Neural cell (in vitro differentiated cells): Measurements from ENCODE around the gene FOXP3. TPM values are rescaled to one million over a fixed set of nuclear protein-coding genes. Genes with fewer than 3 reads are reported as not detected.

Experiments
- H2AFZ ChIP-seq: fragments of 200-600, 300-800 bp; sonication (generic), shearing (Covaris generic); 2 replicates; pipeline ENCODE4 v1.6.0; 2014; ENCODE audit warnings: low read depth, mild to moderate bottlenecking, antibody characterized with exemption, low read length, moderate library complexity
- H3F3A ChIP-seq: fragments of 200-600 bp; shearing (Covaris generic); 2 replicates; pipeline ENCODE4 v1.6.1; 2016; ENCODE audit warnings: mild to moderate bottlenecking, moderate library complexity, mixed read lengths, antibody characterized with exemption, low read length; ENCODE audit not compliant: insufficient read depth, poor library complexity, severe bottlenecking
- H3K27ac ChIP-seq: fragments of 200-600, 300-800 bp; sonication (generic), shearing (Covaris generic); 2 replicates; pipeline ENCODE4 v1.5.1; 2014; ENCODE audit warnings: mild to moderate bottlenecking, low read length, moderate library complexity
- H3K27me3 ChIP-seq: fragments of 300-800, 200-600 bp; sonication (generic), shearing (Covaris generic); 2 replicates; pipeline ENCODE4 v1.6.0; 2014; ENCODE audit warnings: mild to moderate bottlenecking, low read depth, low read length, moderate library complexity; ENCODE audit not compliant: insufficient read depth
- H3K36me3 ChIP-seq: fragments of 300-800, 200-600 bp; sonication (generic), shearing (Covaris generic); 2 replicates; pipeline ENCODE4 v1.5.1; 2014; ENCODE audit warnings: mild to moderate bottlenecking, antibody characterized with exemption, low read length, moderate library complexity; ENCODE audit not compliant: insufficient read depth
- H3K4me2 ChIP-seq: fragments of 300-800, 200-600 bp; sonication (generic), shearing (Covaris generic); 2 replicates; pipeline ENCODE4 v1.6.0; 2014; ENCODE audit warnings: mild to moderate bottlenecking, low read length
- H3K4me3 ChIP-seq: fragments of 300-800, 200-600 bp; sonication (generic), shearing (Covaris generic); 2 replicates; pipeline ENCODE4 v1.5.1; 2014; ENCODE audit warnings: mild to moderate bottlenecking, low read length, moderate library complexity
- H3K79me2 ChIP-seq: fragments of 200-600 bp; shearing (Covaris generic); replicated peaks from 2 replicates; pipeline ENCODE4 v1.6.0; 2014; ENCODE audit warnings: mild to moderate bottlenecking, low read length, moderate library complexity; ENCODE audit not compliant: insufficient read depth
- H3K9ac ChIP-seq: fragments of 300-800, 200-600 bp; sonication (generic), shearing (Covaris generic); 2 replicates; pipeline ENCODE4 v1.6.1; 2016; ENCODE audit warnings: mild to moderate bottlenecking, low read length, mixed read lengths
- H3K9me2 ChIP-seq: fragments of 200-600 bp; shearing (Covaris generic); 2 replicates; pipeline ENCODE4 v1.6.1; 2016; ENCODE audit warnings: mild to moderate bottlenecking, low read length, mixed read lengths; ENCODE audit not compliant: insufficient read depth
- H3K9me3 ChIP-seq: fragments of 200-600, 300-800 bp; sonication (generic), shearing (Covaris generic); 2 replicates; pipeline ENCODE4 v1.6.1; 2016; ENCODE audit warnings: mild to moderate bottlenecking, mixed run types, low read length, moderate library complexity, mixed read lengths
- H4K20me1 ChIP-seq: fragments of 200-600 bp; shearing (Covaris generic); 2 replicates; pipeline ENCODE4 v1.6.1; 2016; ENCODE audit warnings: mild to moderate bottlenecking, mixed run types; ENCODE audit not compliant: insufficient read depth
- EP300 ChIP-seq: fragments of 450-650 bp; conservative IDR thresholded peaks from 2 replicates; pipeline ENCODE4 v1.6.1; 2014; ENCODE audit warnings: antibody characterized with exemption, mild to moderate bottlenecking, moderate library complexity; ENCODE audit not compliant: poor library complexity, severe bottlenecking
- EZH2 ChIP-seq: fragments of 200-600, 300-800 bp; shearing (Covaris generic), sonication (generic); IDR thresholded peaks from 2 replicates; pipeline ENCODE4 v1.6.1; 2014; ENCODE audit warnings: antibody characterized with exemption, low read length, borderline replicate concordance, mild to moderate bottlenecking; ENCODE audit not compliant: insufficient read depth, poor library complexity, severe bottlenecking
- MXI1 ChIP-seq: fragments of 450-650 bp; conservative IDR thresholded peaks from 2 replicates; pipeline ENCODE4 v1.6.1; 2014; ENCODE audit warnings: antibody characterized with exemption, mild to moderate bottlenecking; ENCODE audit not compliant: poor library complexity, severe bottlenecking
- POLR2AphosphoS5 ChIP-seq: IDR thresholded peaks from 2 replicates; pipeline ENCODE4 v1.6.1; 2012
- RAD21 ChIP-seq: fragments of 450-650 bp; conservative IDR thresholded peaks from 2 replicates; pipeline ENCODE4 v1.6.1; 2014; ENCODE audit warnings: antibody characterized with exemption, mild to moderate bottlenecking, moderate library complexity
- REST ChIP-seq: IDR thresholded peaks from 2 replicates; pipeline ENCODE4 v1.6.1; 2012; ENCODE audit warnings: borderline replicate concordance
- SMC3 ChIP-seq: fragments of 450-650 bp; conservative IDR thresholded peaks from 2 replicates; pipeline ENCODE4 v1.6.1; 2014; ENCODE audit warnings: antibody characterized with exemption, mild to moderate bottlenecking, moderate library complexity; ENCODE audit not compliant: poor library complexity
- TAF1 ChIP-seq: IDR thresholded peaks from 2 replicates; pipeline ENCODE4 v1.6.1; 2012; ENCODE audit warnings: low read depth
- polyA plus RNA-seq: library from polyadenylated mRNA; depleted of rRNA; stranded (reverse); fragments of >200 nt; gene quantifications from 2 replicates; pipeline ENCODE4 v1.2.3, GENCODE V29; 2014
- TF ChIP-seq, protein P1 (sequence below): fragments of 450-650 bp; IDR thresholded peaks from 2 replicates; pipeline ENCODE4 v1.5.1; 2014; ENCODE audit warnings: antibody characterized with exemption, mild to moderate bottlenecking, moderate library complexity; ENCODE audit not compliant: poor library complexity, severe bottlenecking

The FOXP3 gene
- polyA plus RNA-seq, 1 donor from 2014 or later: not detected

DNA sequence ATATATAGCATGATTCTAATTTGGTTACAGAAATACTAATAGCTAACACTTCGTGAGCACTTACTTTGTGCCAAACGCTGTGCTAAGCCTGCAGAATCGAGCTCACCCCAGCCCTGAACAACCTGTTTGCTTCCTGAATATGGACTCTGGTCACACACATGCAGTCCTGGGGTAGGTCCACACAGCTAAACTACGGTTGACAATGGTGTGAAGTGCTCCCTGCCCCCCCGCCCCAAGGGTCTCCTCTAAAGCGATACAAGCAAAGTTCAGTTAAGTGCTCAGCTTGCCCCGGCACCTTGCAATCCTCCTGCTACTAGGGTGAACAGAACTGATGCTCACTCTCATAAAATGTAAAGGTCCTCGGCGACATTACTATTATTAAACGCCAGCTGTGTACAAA is 879 bp downstream of the FOXP3 start:
- Histone ChIP-seq H3K9me3 (no peaks in the 10 kb centered on the region), H3K4me2 (no peak overlapping the region), H3K27me3 (no peaks in the 10 kb centered on the region), H3K9me2 (no peaks in the 10 kb centered on the region), H3K4me3 (no peak overlapping the region), H3K79me2 (no peaks in the 10 kb centered on the region), H2AFZ (no peak overlapping the region), H3K36me3 (no peaks in the 10 kb centered on the region), H3K27ac (no peak overlapping the region), H3K9ac (no peak overlapping the region), H4K20me1 (no peaks in the 10 kb centered on the region), H3F3A (no peaks in the 10 kb centered on the region)
- TF ChIP-seq, protein P1, sequence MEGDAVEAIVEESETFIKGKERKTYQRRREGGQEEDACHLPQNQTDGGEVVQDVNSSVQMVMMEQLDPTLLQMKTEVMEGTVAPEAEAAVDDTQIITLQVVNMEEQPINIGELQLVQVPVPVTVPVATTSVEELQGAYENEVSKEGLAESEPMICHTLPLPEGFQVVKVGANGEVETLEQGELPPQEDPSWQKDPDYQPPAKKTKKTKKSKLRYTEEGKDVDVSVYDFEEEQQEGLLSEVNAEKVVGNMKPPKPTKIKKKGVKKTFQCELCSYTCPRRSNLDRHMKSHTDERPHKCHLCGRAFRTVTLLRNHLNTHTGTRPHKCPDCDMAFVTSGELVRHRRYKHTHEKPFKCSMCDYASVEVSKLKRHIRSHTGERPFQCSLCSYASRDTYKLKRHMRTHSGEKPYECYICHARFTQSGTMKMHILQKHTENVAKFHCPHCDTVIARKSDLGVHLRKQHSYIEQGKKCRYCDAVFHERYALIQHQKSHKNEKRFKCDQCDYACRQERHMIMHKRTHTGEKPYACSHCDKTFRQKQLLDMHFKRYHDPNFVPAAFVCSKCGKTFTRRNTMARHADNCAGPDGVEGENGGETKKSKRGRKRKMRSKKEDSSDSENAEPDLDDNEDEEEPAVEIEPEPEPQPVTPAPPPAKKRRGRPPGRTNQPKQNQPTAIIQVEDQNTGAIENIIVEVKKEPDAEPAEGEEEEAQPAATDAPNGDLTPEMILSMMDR: no peak
- TF ChIP-seq TAF1 (no peak), SMC3 (no peak), EZH2 (no peak), EP300 (no peak), REST (no peak), POLR2AphosphoS5 (no peak), MXI1 (no peak), RAD21 (no peak)

GRCh38 chrX:49262603-49263002 is 1.9 kb downstream of the FOXP3 start:
- no peak for TF ChIP-seq RAD21
- no peak overlapping the region for H2AFZ ChIP-seq
- no peak overlapping the region for H3K4me3 ChIP-seq
- no peaks in the 10 kb centered on the region for H3K9me2 ChIP-seq
- H3K79me2 ChIP-seq: no peaks in the 10 kb centered on the region
- no peaks in the 10 kb centered on the region for H3K27me3 ChIP-seq
- H3K27ac ChIP-seq: no peak overlapping the region
- H4K20me1 ChIP-seq: no peaks in the 10 kb centered on the region
- H3K9ac ChIP-seq: no peak overlapping the region
- no peak overlapping the region for H3K4me2 ChIP-seq
- H3K36me3 ChIP-seq: no peaks in the 10 kb centered on the region
- no peaks in the 10 kb centered on the region for H3F3A ChIP-seq
- H3K9me3 ChIP-seq: no peaks in the 10 kb centered on the region
